CD4-positive, alpha-beta T cell treated with Interleukin-17A for 1 hour (primary cell): ENCODE measurements around the gene RFXANK.
"Not testable (repeated sequence)": the region's sequence is repeated elsewhere in the genome, so short reads cannot be mapped to it uniquely, and the experiment has no call there.

Source experiments
- DNase-seq: peaks from one replicate; pipeline ENCODE4 v3.0.0-alpha.2; 2020

The RFXANK gene

DNA sequence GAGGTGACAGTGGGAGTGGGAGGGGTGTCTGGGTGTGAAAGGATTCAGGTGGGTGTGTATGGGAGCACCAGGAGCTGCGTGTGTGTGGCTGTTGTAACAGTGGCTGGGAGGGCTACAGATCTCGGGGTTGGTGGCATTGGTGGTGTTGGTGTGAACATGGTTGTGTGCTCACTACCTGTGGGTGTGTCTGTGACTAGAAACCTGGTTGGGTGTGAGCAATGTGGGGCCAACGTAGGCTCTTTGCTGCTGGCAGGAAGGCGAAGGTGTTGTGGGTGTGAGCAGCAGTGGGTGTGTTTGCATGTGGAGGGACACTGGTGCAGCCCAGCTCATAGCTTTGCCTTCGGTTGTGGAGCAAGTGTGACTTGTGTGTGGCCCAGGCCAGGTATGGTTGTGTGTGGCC lies 14.9 kb downstream of the RFXANK start:
- no peak for DNase-seq

DNA sequence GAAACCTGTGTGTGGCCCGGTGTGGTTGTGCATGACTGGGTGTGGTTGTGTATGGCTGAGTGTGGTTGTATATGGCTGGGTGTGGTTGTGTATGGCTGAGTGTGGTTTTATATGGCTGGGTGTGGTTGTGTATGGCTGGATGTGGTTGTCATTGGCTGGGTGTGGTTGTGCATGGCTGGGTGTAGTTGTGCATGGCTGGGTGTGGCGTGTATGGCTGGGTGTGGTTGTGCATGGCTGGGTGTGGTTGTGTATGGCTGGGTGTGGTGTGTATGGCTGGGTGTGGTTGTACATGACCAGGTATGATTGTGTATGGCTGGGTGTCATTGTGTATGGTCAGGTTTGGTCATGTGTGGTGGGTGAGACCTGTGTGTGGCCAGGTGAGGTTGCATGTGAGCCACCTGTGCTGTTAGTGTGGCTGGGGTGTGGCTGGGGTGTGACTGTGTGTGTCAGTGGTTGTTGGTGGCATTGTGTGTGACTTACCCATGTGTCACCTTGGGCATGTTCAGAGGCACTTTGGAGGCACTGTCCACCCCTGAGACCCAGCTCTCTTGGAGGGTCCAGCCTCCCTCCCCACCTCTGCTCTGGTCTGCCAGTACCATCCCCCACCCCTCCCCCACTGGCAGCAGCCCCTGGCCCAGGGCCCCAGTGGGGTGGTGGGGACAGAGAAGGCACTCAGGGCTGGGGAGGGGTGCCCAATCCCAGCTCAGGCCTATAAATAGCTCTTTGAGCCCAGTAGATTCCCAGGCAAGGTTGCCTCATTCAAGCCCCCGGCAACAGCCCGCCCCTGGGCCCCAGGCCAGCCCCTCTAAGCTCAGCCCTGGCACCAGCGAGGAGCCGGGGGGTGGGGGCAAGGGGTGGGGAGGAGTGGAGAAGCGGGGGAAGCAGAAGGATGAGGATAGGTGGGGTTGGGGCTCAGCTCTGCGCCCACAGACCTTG lies 15.8 kb downstream of the RFXANK start:
- no peak for DNase-seq

DNA sequence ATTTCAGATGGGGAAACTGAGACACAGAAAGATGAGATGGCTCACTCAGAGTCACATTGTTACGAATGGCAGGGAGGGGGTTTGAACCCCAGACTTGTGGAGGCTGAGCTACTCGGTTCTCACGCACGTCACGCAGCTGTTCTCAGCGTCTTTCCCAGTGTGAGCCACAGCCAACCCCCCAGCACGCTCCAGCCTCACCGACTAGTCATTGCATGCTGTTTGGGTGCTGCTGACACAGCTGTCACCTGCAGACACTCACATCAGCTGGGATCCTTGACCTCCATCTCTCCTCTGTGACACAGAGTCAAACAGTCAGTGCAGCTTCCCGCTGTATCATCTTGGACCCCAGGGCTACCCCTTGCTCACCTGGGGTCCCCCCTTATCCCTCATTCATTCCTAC lies 17.3 kb downstream of the RFXANK start:
- DNase-seq: no peak

DNA sequence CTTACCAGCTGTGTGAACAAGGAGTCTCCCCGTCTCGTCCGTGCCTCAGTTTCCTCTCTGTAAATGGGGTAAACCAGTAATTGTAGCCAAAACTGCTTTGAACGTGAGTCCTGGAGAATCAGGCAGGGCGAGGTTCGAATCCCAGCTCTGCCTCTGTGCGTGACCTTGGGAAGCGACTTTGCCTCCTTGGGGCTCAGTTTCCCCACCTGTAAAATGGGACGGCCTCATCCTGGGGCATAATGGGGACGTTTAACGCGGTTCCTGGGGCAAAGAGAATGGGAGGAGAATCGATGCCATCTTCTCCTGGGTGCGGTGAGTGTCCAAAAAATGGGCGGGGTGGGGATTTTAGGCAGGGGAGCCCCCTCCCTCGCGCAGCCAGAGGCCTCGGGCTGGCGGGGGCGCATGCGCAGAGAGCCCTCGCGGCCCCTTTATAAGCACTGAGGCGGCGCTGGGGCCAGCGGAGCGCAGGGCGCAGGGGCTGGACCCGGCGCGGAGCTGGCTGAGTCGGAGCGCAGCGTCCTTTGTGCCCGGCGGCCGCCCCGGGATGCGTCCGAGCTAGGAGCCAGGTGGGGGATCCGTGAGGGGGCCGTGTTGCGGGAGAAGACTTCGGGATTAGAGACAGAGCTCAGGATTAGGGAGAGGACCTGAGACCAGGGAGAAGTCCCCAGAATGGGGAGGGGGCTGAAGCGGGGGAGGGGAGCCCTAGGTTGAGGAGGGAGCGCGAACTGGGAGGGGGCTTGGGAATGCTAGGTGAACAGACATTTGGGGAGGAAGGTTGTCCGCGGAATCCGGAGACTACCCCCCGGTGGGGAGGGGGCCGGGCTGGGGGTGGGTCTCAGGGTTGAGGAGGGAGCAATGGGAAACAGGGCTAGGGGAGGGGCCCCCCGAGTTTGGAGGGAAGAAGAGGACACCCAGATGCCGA lies 19.7 kb downstream of the RFXANK start, which contains the start of gene NCAN:
Gene NCAN (plus strand): TSS at position 460 of the 922 bp plus-strand sequence. CDS start 4,996 bp downstream, outside the sequence.
- no peak for DNase-seq

DNA sequence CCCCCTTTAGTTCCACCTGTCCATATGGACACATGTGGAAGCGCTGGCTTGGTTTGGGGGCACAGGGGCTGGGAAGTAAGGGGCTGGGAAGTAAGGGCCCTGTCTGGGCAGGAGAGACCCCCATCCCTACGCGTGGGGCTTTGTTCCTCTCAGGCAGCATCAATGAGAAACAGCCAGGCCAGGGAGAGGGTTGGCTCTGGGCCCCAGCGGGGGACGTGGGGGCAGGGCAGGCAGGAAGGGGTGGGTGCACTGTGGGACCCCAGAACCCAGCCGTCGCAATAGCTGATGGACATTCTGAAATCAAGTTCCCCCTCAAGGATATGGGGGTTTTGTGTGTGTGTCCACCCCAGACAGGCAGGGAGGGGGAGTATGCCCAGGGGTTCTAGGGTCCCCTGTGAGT lies 20.9 kb downstream of the RFXANK start:
- DNase-seq: no peak

DNA sequence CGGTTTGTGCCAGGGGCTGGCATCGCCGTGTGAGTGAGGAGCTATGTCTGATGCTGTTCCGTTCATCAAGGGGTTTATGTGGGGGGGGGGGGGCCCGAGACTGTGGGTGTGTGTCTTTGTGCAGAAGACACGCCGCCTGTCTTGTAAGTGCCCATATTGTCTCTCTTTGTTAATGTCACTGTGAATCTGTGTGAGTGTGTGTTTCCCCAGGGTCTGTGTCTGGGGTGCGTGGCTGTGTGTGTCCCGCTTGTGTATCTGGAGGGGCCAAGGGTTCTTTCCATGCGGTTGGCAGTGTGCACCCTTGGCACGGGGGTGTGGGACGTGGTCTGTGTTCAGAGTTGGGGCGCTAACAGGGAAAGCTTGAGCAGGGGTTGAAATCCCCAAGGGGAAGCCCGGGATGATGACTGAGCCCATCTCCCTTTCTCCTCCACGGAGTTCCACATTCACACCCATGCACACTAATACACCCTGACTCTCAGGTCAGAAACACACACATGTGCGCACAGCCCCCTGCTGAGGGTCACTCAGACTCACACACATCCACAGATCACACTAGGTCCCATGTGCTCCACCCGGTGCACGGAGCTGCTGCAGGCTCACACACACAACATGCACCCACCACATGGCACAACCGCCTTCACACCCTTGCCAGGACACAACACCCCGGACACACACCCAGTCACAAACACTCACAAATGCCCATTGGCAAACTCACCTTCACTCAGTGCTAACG lies 21.5 kb downstream of the RFXANK start:
- DNase-seq: no peak

DNA sequence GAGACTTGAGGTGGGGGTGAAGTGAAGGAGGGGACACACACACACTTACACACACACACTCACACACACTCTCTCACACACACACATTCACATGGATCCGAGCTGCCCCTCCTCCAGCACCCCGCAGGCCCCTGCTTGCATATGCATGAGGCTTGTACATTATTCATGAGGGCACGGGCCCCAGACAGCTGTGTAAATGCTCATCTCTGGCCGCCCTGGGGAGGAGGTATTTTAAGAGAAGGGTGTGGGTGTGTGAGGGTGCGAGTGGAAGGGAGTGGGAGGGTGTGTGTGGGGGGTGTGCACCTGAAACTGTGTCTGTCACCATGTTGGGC lies 22.1 kb downstream of the RFXANK start:
- DNase-seq: no peak

DNA sequence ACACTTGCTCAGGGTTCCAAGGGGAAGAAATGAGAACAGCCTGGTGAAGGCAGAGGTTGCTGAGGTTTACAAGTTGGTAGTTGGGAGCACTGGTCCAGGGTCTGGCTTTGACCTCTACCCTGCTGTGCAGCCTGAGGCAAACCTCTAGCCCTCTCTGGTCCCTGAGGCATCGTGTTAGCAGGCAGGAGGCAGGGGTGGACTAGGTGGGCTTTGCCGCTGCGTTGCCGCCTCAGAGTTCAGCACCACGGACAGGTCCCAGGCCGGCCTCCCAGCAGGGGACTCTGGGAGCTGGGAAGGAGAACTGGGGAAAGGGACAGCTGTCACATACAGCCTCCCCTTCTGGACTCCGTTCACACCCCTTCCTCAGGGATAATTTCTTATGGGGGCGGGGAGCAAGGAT lies 22.8 kb downstream of the RFXANK start:
- no peak for DNase-seq

DNA sequence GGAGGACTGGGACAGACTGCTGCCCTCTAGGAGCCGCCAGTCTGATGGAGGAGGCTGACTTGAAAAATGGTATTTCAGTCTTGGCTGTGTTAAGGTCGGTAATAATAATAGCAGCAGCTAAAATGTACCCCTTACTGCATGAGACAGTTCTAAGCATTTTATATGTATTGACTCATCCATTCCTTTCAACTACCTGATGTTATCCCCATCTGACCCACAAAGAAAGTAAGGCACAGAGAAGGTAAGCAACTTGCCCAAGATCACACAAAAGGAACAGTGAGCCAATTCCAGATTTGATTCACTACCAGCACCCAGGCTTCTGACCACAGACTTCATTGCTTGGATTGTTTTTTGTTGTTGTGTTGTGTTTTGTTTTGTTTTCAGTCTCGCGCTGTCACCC lies 23.7 kb downstream of the RFXANK start:
- no peak for DNase-seq

DNA sequence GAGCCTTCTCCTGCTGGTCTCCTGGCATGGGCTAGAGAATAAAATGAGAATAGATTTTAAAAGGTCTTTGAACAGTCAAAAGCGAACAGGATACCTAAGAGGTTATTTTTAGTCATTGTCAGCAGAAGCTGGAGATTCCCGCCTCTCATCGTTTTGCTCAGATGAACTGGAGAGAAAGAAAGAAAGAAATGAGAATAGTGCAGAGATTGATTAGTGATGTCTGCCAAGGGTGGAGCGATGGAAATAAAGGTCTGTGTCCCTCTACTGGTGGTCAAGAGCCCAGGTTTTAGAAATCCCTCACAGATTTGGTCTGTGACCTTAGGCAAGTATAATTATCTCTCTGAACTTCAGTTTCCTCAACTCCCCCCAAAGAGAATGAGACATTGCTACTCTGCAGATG lies 25.0 kb downstream of the RFXANK start:
- DNase-seq: no peak

DNA sequence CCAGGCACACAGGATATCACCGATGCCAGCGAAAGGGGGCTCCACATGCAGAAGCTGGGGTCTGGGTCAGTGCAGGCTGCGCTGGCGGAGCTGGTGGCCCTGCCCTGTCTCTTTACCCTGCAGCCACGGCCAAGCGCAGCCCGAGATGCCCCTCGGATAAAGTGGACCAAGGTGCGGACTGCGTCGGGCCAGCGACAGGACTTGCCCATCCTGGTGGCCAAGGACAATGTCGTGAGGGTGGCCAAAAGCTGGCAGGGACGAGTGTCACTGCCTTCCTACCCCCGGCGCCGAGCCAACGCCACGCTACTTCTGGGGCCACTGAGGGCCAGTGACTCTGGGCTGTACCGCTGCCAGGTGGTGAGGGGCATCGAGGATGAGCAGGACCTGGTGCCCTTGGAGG lies 26.9 kb downstream of the RFXANK start:
- DNase-seq: no peak

DNA sequence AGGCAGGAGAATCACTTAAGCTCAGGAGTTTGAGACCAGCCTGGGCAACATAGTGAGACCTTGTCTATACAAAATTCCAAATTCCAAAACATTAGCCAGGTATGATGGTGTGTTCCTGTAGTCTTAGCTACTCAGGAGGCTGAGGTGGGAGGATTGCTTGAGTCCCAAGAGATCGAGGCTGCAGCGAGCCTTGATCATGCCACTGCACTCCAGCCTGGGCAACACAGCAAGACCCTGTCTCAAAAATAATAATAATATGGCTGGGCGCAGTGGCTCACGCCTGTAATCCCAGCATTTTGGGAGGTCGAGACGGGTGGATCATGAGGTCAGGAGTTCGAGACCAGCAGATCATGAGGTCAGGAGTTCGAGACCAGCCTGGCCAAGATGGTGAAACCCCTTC lies 28.9 kb downstream of the RFXANK start:
- not testable (repeated sequence) for DNase-seq

DNA sequence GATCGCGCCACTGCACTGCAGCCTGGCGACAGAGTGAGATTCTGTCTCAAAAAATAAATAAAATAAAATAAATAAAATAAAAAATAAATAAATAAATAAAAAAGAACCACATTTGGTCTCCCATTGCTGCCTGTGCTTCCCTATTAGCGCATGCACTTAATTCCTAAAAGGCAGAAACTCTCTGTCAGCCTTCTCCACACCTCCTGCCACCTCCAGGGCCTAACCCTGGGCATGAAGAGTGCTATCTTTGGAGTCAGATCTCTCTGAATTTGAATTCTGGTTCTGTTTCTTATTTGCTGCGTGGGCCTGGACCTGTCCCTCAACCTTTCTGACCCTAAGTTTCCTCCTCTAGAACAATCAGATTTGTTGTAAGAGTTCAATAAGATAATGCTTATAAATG lies 31.0 kb downstream of the RFXANK start:
- no peak for DNase-seq

DNA sequence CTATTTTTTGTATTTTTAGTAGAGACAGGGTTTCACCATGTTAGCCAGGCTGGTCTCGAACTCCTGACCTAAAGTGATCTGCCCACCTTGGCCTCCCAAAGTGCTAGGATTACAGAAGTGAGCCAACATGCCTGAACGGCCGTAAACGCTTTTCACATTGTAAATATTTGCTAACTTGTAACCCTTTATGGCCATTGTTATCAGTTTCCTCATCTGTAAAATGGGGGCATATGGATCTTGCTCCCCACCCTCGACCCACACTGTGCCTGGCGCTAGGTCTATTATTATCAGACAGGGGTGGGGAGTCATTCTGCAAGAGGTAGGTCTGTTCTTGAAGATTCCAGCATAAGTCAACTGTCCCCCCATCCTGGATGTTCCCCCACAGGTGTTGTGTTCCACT lies 31.6 kb downstream of the RFXANK start:
- no peak for DNase-seq

DNA sequence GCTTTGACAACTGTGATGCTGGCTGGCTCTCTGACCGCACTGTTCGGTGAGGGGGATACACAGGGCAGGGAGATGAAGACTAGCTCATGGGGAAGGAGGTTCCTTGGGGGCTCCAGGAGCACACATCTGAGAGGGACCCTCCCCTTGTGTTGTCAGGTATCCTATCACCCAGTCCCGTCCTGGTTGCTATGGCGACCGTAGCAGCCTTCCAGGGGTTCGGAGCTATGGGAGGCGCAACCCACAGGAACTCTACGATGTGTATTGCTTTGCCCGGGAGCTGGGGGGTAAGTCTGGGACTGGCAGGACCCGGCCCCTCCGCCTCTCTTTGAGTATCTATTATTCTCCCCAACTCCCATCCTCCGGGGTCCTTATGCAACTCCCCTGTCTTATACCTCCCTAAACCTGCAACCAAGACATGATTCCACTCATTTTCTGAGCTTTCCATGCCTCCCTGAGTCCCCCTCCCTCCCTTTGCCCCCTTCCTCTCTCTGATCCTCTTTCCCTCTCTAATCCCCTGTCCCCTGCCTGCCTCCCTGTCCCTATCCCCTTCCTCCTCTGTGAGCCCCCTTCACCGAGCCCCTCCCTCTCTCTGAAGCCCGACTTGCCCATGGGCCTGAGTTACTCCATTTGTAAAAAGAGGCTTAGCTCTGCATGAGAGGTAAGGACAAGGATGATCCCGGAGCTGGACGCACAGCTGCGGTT lies 32.2 kb downstream of the RFXANK start:
- no peak for DNase-seq

DNA sequence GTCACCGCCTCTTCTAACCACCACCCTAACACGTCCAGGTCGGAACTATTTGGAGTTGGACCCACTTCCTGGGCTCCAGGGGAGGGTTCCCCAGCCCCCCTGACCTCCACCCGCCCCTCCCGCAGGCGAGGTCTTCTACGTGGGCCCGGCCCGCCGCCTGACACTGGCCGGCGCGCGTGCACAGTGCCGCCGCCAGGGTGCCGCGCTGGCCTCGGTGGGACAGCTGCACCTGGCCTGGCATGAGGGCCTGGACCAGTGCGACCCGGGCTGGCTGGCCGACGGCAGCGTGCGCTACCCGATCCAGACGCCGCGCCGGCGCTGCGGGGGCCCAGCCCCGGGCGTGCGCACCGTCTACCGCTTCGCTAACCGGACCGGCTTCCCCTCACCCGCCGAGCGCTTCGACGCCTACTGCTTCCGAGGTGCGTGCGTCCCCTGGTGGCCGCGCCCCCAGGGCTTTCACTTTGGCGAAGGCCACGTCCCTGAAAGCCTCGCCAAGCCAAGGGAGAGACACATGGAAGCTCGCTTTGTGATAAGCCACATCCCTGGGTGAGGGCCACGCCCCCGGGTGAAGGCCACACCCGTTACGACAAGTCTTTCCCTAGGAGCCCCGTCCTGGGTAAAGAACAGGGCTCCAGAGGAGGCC lies 32.9 kb downstream of the RFXANK start:
- DNase-seq: peak; percentile 80

DNA sequence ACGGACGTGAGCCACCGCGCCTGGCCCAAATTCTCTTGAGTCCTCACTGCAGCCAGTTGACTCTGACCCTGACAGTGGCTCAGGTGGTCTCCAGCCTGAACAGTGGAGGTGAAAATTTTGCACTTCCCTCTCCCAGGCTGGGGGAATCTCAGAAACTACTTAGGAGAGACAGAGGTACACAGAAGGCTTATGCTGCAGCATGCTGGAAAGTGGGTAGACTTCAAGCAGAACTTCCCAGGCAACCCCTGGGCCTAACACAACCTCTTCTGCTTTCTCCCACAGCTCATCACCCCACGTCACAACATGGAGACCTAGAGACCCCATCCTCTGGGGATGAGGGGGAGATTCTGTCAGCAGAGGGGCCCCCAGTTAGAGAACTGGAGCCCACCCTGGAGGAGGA lies 34.1 kb downstream of the RFXANK start:
- no peak for DNase-seq

DNA sequence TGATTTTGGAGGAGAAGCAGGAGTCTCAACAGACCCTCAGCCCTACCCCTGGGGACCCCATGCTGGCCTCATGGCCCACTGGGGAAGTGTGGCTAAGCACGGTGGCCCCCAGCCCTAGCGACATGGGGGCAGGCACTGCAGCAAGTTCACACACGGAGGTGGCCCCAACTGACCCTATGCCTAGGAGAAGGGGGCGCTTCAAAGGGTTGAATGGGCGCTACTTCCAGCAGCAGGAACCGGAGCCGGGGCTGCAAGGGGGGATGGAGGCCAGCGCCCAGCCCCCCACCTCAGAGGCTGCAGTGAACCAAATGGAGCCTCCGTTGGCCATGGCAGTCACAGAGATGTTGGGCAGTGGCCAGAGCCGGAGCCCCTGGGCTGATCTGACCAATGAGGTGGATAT lies 34.6 kb downstream of the RFXANK start:
- no peak for DNase-seq

DNA sequence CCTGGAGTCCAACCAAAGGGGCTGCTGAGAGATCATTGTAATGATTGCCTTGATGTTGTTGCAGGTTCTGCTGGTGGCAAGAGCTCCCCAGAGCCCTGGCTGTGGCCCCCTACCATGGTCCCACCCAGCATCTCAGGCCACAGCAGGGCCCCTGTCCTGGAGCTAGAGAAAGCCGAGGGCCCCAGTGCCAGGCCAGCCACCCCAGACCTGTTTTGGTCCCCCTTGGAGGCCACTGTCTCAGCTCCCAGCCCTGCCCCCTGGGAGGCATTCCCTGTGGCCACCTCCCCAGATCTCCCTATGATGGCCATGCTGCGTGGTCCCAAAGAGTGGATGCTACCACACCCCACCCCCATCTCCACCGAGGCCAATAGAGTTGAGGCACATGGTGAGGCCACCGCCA lies 35.2 kb downstream of the RFXANK start:
- DNase-seq: no peak

DNA sequence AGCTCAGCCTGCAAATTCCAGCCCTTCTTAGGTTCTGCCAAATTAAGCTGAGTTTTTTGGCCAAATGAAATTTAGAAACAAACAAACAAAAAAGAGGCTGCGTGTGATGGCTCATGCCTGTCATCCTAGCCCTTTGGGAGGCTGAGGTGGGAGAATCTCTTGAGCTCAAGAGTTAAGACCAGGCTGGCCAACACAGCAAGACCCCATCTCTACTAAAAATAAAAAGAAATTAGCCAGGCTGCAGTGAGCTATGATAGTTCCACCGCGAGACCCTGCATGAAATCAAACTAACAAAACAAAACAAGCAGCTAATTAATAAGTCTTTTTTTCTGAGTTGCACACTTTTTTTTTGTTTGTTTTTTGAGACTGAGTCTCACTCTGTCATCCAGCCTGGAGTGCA lies 37.6 kb downstream of the RFXANK start:
- DNase-seq: no peak

DNA sequence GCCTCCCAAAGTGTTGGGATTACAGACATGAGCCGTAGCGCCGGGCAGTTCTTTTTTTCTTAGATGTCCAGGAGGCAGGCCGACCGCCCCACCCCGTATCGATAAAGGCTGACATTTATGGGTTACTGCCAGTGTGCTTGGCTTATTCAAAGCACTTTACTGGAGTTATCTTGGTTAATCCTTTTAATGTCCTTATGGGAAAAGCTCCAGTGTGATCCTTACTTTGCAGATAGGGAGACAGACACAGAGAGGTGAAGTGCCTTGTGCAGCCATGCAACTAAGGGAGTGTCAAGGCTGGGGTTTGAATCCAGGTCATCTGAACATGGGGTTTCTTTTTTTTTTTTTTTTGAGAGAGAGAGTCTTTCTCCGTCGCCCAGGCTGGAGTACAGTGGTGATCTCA lies 38.9 kb downstream of the RFXANK start:
- no peak for DNase-seq

DNA sequence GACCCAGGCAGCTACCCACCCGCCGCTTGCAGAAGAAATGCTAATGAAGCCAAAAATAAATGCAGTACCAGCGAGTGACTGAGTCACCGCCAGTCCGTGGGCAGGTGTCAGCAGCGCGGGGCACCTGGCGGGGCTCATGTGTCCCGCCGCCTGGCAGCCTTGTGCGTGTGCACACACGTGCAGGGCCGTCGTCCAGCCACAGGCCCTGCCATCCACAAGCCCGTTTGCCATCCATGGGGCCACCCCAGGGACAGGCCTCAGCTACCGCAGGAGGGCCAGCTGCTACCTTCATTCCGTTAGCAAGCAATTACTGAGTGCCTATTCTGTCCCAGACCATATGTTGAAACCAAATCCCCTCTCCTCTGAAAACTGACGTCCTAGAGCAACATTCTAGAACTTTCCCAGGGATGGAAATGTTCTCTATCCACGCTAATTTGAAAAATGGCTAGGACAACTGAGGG lies 40.2 kb downstream of the RFXANK start:
- no peak for DNase-seq
